Colonic mucosa (tissue), 4 donors: ENCODE results near the gene AANAT. TPM values are rescaled to one million over a fixed set of nuclear protein-coding genes. Genes with fewer than 3 reads are reported as not detected.

Experiments used
- DNase-seq: peaks from one replicate; pipeline ENCODE4 v3.0.0-alpha.2; 2020
- H3K27ac ChIP-seq: fragments of 200-600 bp; one replicate; pipeline ENCODE4 v1.8.0; 2021
- H3K27me3 ChIP-seq: fragments of 200-600 bp; one replicate; pipeline ENCODE4 v1.8.0; 2021
- H3K36me3 ChIP-seq: fragments of 200-600 bp; one replicate; pipeline ENCODE4 v1.8.0; 2021
- H3K4me1 ChIP-seq: fragments of 200-600 bp; one replicate; pipeline ENCODE4 v1.8.0; 2021; ENCODE audit warnings: mild to moderate bottlenecking
- H3K4me3 ChIP-seq: fragments of 200-600 bp; one replicate; pipeline ENCODE4 v1.8.0; 2021
- H3K9ac ChIP-seq, 2 donors: one replicate each; pipeline ENCODE4 v1.7.0; 2013; ENCODE audit warnings: control low read depth in 2 of 2, low read depth in 2 of 2, low read length in 2 of 2
- H3K9me3 ChIP-seq: fragments of 200-600 bp; one replicate; pipeline ENCODE4 v1.8.0; 2021
- intact Hi-C: fragments of 100-400 bp; cut with DNase I; formaldehyde crosslinking; loops from one replicate; pipeline ENCODE4 v1.14.1; 2022
- total RNA-seq, 2 donors: library from RNA; stranded (reverse); fragmentation: NEBNext Ultra II Directional in 1 of 2; extraction: Animal tissue kit (Norgen Biotek cat#: 25700) in 1 of 2; gene quantifications; one replicate each; pipeline ENCODE4 v1.2.1, GENCODE V29; 2021
- TF ChIP-seq, protein P1 (sequence below): fragments of 200-600 bp; IDR thresholded peaks from one replicate; pipeline ENCODE4 v1.8.0; 2022; ENCODE audit warnings: antibody characterized with exemption, mild to moderate bottlenecking
- donor health status: healthy.
- donor health status: DM: no; HTN: no; CAD: no.
- donor health status: DM: no; HTN: no; CAD: no.

Gene AANAT
- total RNA-seq, 2 donors from 2014 or later: not detected

DNA sequence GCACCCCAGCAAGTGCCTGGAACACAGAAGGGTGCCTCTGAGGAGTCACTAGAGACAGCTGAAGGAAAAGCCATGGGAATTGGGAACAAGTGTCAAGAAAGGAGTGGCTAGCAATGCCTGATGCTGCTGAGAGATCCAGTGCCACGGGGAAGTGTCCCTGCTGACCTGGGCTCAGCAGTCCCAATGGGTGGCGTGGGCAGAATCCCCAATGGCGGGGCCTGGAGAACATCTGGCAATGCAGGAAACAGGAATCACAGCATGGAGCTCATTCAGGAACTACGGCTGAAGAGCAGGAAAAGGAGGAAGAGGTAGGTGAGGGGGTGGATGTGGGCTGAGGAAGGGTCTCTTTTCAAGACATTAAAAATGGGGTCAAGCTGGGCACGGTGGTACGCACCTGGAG is 44.5 kb upstream of the AANAT start:
- Histone ChIP-seq H3K36me3 (no peaks in the 10 kb centered on the region), H3K27me3 (no peaks in the 10 kb centered on the region), H3K4me1 (peaks cover 5% of the 10 kb centered on the region), H3K9me3 (no peaks in the 10 kb centered on the region), H3K4me3 (no peak overlapping the region), H3K9ac (no peak overlapping the region), H3K27ac (no peak overlapping the region)
- DNase-seq: no peak
- intact Hi-C loops: no loop called here
- TF ChIP-seq, protein P1, sequence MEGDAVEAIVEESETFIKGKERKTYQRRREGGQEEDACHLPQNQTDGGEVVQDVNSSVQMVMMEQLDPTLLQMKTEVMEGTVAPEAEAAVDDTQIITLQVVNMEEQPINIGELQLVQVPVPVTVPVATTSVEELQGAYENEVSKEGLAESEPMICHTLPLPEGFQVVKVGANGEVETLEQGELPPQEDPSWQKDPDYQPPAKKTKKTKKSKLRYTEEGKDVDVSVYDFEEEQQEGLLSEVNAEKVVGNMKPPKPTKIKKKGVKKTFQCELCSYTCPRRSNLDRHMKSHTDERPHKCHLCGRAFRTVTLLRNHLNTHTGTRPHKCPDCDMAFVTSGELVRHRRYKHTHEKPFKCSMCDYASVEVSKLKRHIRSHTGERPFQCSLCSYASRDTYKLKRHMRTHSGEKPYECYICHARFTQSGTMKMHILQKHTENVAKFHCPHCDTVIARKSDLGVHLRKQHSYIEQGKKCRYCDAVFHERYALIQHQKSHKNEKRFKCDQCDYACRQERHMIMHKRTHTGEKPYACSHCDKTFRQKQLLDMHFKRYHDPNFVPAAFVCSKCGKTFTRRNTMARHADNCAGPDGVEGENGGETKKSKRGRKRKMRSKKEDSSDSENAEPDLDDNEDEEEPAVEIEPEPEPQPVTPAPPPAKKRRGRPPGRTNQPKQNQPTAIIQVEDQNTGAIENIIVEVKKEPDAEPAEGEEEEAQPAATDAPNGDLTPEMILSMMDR: no peak

DNA sequence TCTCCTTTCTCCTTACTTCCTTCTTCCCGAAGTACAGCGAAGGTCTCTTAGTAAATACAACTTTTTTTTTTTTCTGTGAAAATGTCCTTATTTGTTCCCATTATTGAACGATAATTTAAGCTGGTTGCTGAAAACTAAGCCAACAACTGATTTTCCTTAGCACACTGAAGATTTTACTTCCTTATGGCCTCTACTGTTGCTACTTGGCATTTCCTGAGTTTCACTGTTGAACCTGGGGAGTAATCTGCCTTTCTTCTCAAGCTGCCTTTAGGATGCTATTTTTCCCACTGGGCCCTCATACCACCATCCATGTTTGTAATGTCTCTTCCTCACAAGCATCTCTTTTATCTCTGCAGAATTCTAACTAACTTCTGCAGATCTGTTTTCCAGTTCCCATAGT is 40.5 kb upstream of the AANAT start:
- intact Hi-C loops: no loop called here
- Histone ChIP-seq H3K36me3 (no peaks in the 10 kb centered on the region), H3K4me1 (peaks cover 6% of the 10 kb centered on the region), H3K9me3 (no peaks in the 10 kb centered on the region), H3K27me3 (no peaks in the 10 kb centered on the region), H3K27ac (no peak overlapping the region), H3K9ac (no peak overlapping the region), H3K4me3 (no peak overlapping the region)
- DNase-seq: no peak
- TF ChIP-seq, protein P1: no peak

DNA sequence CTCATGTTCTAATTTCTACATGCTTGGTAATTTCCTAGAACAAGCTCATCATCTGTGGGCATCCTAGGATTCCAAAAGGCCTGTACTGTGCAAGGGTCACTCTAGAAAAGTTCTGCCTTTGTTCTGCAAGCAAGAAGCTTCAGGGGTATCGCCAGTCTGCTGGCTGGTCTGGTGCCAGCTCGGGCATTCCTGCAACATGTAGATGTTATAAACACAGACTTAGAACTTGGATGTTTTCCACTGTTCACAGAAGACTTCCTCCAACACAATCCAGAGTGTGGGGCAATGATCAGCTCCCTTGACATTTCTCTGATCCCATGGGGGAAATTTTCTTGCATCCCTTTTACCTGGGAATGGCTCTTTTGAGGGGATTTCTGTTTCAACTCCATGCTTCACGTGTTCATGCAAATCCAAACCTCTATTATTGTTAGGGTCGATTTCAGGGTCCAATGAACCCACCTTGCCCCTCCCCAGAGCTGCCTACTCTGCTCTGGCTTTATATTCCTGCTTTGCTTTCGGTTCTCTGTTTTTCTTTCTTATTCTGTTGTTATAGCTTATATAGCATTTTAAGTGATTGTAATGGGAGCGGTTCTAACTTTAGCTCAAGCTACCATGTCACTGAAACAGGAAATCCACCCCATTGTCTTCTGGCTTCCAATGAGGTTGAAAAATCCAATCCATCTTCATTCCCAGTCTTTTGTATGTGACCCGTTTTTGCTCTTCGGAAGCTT is 39.7 kb upstream of the AANAT start:
- no peak for DNase-seq
- Histone ChIP-seq H3K9me3 (no peaks in the 10 kb centered on the region), H3K4me1 (peaks cover 6% of the 10 kb centered on the region), H3K36me3 (no peaks in the 10 kb centered on the region), H3K9ac (no peak overlapping the region), H3K4me3 (no peak overlapping the region), H3K27ac (peak overlapping the region; percentile 29), H3K27me3 (no peaks in the 10 kb centered on the region)
- intact Hi-C loops: no loop called here
- TF ChIP-seq, protein P1: no peak

DNA sequence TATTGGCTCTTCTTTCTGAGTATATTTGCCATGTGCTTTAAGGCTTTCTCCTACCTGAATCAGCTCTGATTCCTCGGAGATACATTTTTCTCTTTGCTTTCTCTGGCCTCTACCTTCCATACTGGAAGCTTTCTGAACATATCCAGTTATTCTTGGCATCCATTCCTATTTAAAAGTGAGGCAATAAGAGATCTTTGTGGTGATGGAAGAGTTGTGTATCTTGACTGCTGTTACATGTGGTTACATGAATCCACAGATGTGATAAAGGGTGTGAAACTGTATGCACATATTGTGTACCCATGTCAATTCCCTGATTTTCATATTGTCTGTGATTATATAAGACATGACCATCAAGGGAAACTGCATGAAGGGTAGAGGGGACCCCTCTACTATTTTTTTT is 38.9 kb upstream of the AANAT start:
- Histone ChIP-seq H3K36me3 (no peaks in the 10 kb centered on the region), H3K9me3 (no peaks in the 10 kb centered on the region), H3K27ac (no peak overlapping the region), H3K4me3 (no peak overlapping the region), H3K27me3 (no peaks in the 10 kb centered on the region), H3K9ac (no peak overlapping the region), H3K4me1 (peaks cover 6% of the 10 kb centered on the region)
- intact Hi-C loops: no loop called here
- TF ChIP-seq, protein P1: no peak
- no peak for DNase-seq

DNA sequence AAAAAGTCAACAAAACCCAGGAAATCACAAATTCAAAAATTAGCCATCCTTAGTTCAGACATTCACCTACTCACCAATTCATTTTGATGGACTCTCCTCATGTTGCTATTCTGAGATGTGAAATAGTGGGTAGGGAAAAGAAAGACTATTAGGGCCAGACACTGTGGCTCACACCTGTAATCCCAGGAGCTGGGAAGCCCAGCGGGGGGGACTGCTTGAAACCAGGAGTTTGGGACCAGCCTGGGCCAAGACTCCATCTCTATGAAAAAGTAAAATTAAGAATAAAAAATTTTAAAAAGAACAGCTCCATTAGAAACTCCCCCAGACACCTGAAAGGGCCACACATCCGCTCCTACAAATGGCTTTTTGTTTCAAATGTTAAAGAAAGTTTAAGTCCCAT is 35.9 kb upstream of the AANAT start:
- TF ChIP-seq, protein P1: no peak
- Histone ChIP-seq H3K9ac (no peak overlapping the region), H3K36me3 (no peaks in the 10 kb centered on the region), H3K27ac (no peak overlapping the region), H3K9me3 (no peaks in the 10 kb centered on the region), H3K4me3 (no peak overlapping the region), H3K4me1 (peaks cover 6% of the 10 kb centered on the region), H3K27me3 (no peaks in the 10 kb centered on the region)
- DNase-seq: no peak
- intact Hi-C loops: no loop called here
